GM19463 (cell line): ENCODE results near the gene CCNL1.

Experiments used
- ATAC-seq: cut with Tn5 transposase; IDR thresholded peaks from one replicate; pipeline ENCODE4 v1.9.1; 2021; ENCODE audit warnings: mild to moderate bottlenecking, moderate library complexity; ENCODE audit not compliant: unreplicated experiment

CCNL1 gene

GRCh38 chr3:157126365-157126764, 33.6 kb downstream of the CCNL1 start:
- no peak for ATAC-seq

- no peak for ATAC-seq
Measured at GRCh38 chr3:157125101-157125500, 34.8 kb downstream of the CCNL1 start.

- ATAC-seq, result no peak
Measured at GRCh38 chr3:157123621-157124020, 36.3 kb downstream of the CCNL1 start.

GRCh38 chr3:157122832-157123427, 37.0 kb downstream of the CCNL1 start:
- no peak for ATAC-seq

GRCh38 chr3:157122116-157122515, 37.8 kb downstream of the CCNL1 start:
- ATAC-seq, result no peak

GRCh38 chr3:157121522-157121921, 38.4 kb downstream of the CCNL1 start:
- ATAC-seq, result no peak

GRCh38 chr3:157120071-157120892, 39.7 kb downstream of the CCNL1 start:
- no peak for ATAC-seq

GRCh38 chr3:157119369-157119951, 40.5 kb downstream of the CCNL1 start:
- no peak for ATAC-seq

- no peak for ATAC-seq
Measured at GRCh38 chr3:157117875-157118654, 41.9 kb downstream of the CCNL1 start.

GRCh38 chr3:157117206-157117605, 42.7 kb downstream of the CCNL1 start:
- ATAC-seq, result no peak

- no peak for ATAC-seq
Measured at GRCh38 chr3:157116017-157116416, 43.9 kb downstream of the CCNL1 start.

GRCh38 chr3:157115069-157116006, 44.6 kb downstream of the CCNL1 start:
- no peak for ATAC-seq

GRCh38 chr3:157113832-157114505, 46.0 kb downstream of the CCNL1 start:
- ATAC-seq, result no peak

- ATAC-seq, result no peak
Measured at GRCh38 chr3:157112536-157112935, 47.4 kb downstream of the CCNL1 start.

- ATAC-seq, result no peak
Measured at GRCh38 chr3:157111518-157111917, 48.4 kb downstream of the CCNL1 start.

GRCh38 chr3:157110761-157111278, 49.1 kb downstream of the CCNL1 start:
- ATAC-seq, result no peak

GRCh38 chr3:157109267-157110141, 50.4 kb downstream of the CCNL1 start:
- ATAC-seq, result no peak

GRCh38 chr3:157107644-157108133, 52.3 kb downstream of the CCNL1 start:
- ATAC-seq, result no peak
